Left lung (tissue), 10 donors: ENCODE data around the gene GPX2. TPM values are rescaled to one million over a fixed set of nuclear protein-coding genes. Genes with fewer than 3 reads are reported as not detected.

Experiments
- ATAC-seq: fragments of 200-7000 bp; cut with Tn5 transposase; one replicate; pipeline ENCODE4 v1.9.1; 2020; ENCODE audit warnings: moderate library complexity
- DNase-seq, 4 donors: peaks; one replicate each; pipeline ENCODE4 v3.0.0-alpha.2; 2013 to 2020
- H3K27ac ChIP-seq, 2 donors: fragments of 200-600 bp; sonication (generic) in 1 of 2; one replicate each; pipeline versions ENCODE4 v1.5.0 to v1.8.0; 2020 to 2021
- H3K27me3 ChIP-seq, 2 donors: fragments of 200-600 bp; sonication (generic) in 1 of 2; one replicate each; pipeline versions ENCODE4 v1.5.0 to v1.8.0; 2020 to 2021
- H3K36me3 ChIP-seq, 2 donors: fragments of 200-600 bp; sonication (generic) in 1 of 2; one replicate each; pipeline versions ENCODE4 v1.5.0 to v1.8.0; 2020 to 2021
- H3K4me1 ChIP-seq, 2 donors: fragments of 200-600 bp; one replicate each; pipeline ENCODE4 v1.8.0; 2021
- H3K4me3 ChIP-seq, 2 donors: fragments of 200-600 bp; sonication (generic) in 1 of 2; one replicate each; pipeline versions ENCODE4 v1.5.0 to v1.8.0; 2020 to 2021; ENCODE audit warnings: mild to moderate bottlenecking in 1 of 2
- H3K9me3 ChIP-seq, 2 donors: fragments of 200-600 bp; sonication (generic) in 1 of 2; one replicate each; pipeline versions ENCODE4 v1.5.0 to v1.8.0; 2020 to 2021
- CTCF ChIP-seq, 2 donors: fragments of 200-600 bp; sonication (generic) in 1 of 2; IDR thresholded peaks; one replicate each; pipeline versions ENCODE4 v1.5.0 to v1.8.0; 2021; ENCODE audit warnings: antibody characterized with exemption in 2 of 2
- intact Hi-C, 2 donors: fragments of 100-400 bp; cut with DNase I; formaldehyde crosslinking; loops; one replicate each; pipeline versions ENCODE4 v1.11.2 to v1.14.2; 2022
- polyA plus RNA-seq, 6 donors: library from polyadenylated mRNA; unstranded; fragments of 120-200 nt; gene quantifications; one replicate each; pipeline ENCODE4 v1.2.1, GENCODE V29; 2013; ENCODE audit not compliant: insufficient read length in 6 of 6
- total RNA-seq, 2 donors: library from RNA; stranded (reverse); fragmentation: NEBNext Ultra II Directional; extraction: Animal tissue kit (Norgen Biotek cat#: 25700); gene quantifications; one replicate each; pipeline ENCODE4 v1.2.1, GENCODE V29; 2021
- donor health status: DM: no; HTN: yes; CAD: no.
- donor health status: DM: no; HTN: no; CAD: no.

The GPX2 gene
- total and polyA plus RNA-seq, 8 donors = 0.62 to 2.8 (median 0.84) TPM

GRCh38 chr14:64906022-64906421, 36.5 kb downstream of the GPX2 start:
- Histone ChIP-seq H3K9me3 (no peaks in the 10 kb centered on the region), H3K27me3 (peaks cover 0 to 5% of the 10 kb centered on the region in 2 donors), H3K4me1 (no peaks in the 10 kb centered on the region), H3K27ac (no peak overlapping the region), H3K4me3 (no peak overlapping the region), H3K36me3 (no peaks in the 10 kb centered on the region)
- ATAC-seq (no peak), DNase-seq (no peak)
- TF ChIP-seq CTCF (IDR thresholded peaks at IDR 0.05) = no peak
- intact Hi-C loops = no loop called here

- Histone ChIP-seq H3K9me3 (no peaks in the 10 kb centered on the region), H3K27ac (no peak overlapping the region), H3K27me3 (peaks cover 0 to 3% of the 10 kb centered on the region in 2 donors), H3K36me3 (no peaks in the 10 kb centered on the region), H3K4me3 (no peak overlapping the region), H3K4me1 (no peaks in the 10 kb centered on the region)
- ATAC-seq (peak; percentile 30), DNase-seq (no peak)
- TF ChIP-seq CTCF (IDR thresholded peaks at IDR 0.05) = no peak
- intact Hi-C loops = no loop called here
Measured at GRCh38 chr14:64899958-64900357, 42.6 kb downstream of the GPX2 start.

GRCh38 chr14:64891839-64892375, 50.6 kb downstream of the GPX2 start:
- ATAC-seq = peak; percentile 95

GRCh38 chr14:64891173-64891838, 51.2 kb downstream of the GPX2 start:
- Histone ChIP-seq H3K4me3 (no peak overlapping the region), H3K27ac (no peak overlapping the region), H3K9me3 (no peaks in the 10 kb centered on the region), H3K36me3 (no peaks in the 10 kb centered on the region), H3K4me1 (no peaks in the 10 kb centered on the region), H3K27me3 (peaks cover 3 to 21% of the 10 kb centered on the region in 2 donors)
- ATAC-seq (no peak), DNase-seq (no peak)
- intact Hi-C loops = no loop called here
- no peak for TF ChIP-seq CTCF (IDR thresholded peaks at IDR 0.05)

More at GRCh38 chr14:64891839-64892375, 50.6 kb downstream of the GPX2 start:
- no peaks in the 10 kb centered on the region for H3K36me3 ChIP-seq
- H3K9me3 ChIP-seq = no peaks in the 10 kb centered on the region
- TF ChIP-seq CTCF (IDR thresholded peaks at IDR 0.05) = peak; percentile 30 to 52
- peak in 2 of 4 donors; percentile 25 to 67 for DNase-seq
- H3K4me1 ChIP-seq = no peaks in the 10 kb centered on the region
- H3K27me3 ChIP-seq = peaks cover 3 to 21% of the 10 kb centered on the region in 2 donors
- no peak overlapping the region for H3K4me3 ChIP-seq
- intact Hi-C loops = no loop called here
- H3K27ac ChIP-seq = no peak overlapping the region

GRCh38 chr14:64889352-64889751, 53.2 kb downstream of the GPX2 start:
- H3K4me1 ChIP-seq = no peaks in the 10 kb centered on the region

More at GRCh38 chr14:64889352-64889751, 53.2 kb downstream of the GPX2 start:
- Histone ChIP-seq H3K36me3 (no peaks in the 10 kb centered on the region), H3K27me3 (peaks cover 3 to 21% of the 10 kb centered on the region in 2 donors), H3K27ac (no peak overlapping the region), H3K4me3 (no peak overlapping the region), H3K9me3 (no peaks in the 10 kb centered on the region)
- intact Hi-C loops = no loop called here
- no peak for ATAC-seq
- TF ChIP-seq CTCF (IDR thresholded peaks at IDR 0.05) = no peak
- no peak for DNase-seq

Other genes with a start within 250 kb of the GPX2 start
- 10 to 100 TPM; 31.9 to 34.3 TPM for gene PLEKHG3, start 238.3 kb downstream of the GPX2 start, total RNA-seq
- gene PLEKHG3, start 238.3 kb downstream of the GPX2 start, polyA plus RNA-seq = 10 to 100 TPM; 50.8 to 67.3 (median 60.7) TPM
- 1 to 10 TPM; 2.3 to 2.6 TPM for gene SPTB, start 62.8 kb downstream of the GPX2 start, total RNA-seq
- 1 to 10 TPM; 2.2 to 4.7 (median 3.7) TPM for gene SPTB, start 62.8 kb downstream of the GPX2 start, polyA plus RNA-seq
- gene CHURC1, start 28.3 kb downstream of the GPX2 start, total RNA-seq = 10 to 100 TPM; 58.7 to 59.1 TPM
- 10 to 100 TPM; 46.8 to 70.2 (median 59.6) TPM for gene CHURC1, start 28.3 kb downstream of the GPX2 start, polyA plus RNA-seq
- gene RAB15, start 29.6 kb upstream of the GPX2 start, total RNA-seq = 10 to 100 TPM; 21.8 to 36.6 TPM
- gene RAB15, start 29.6 kb upstream of the GPX2 start, polyA plus RNA-seq = 10 to 100 TPM; 26.6 to 33.6 (median 30.7) TPM
- gene FNTB, start 44.1 kb upstream of the GPX2 start, total RNA-seq = 10 to 100 TPM; 16.6 to 19.3 TPM
- gene FNTB, start 44.1 kb upstream of the GPX2 start, polyA plus RNA-seq = 10 to 100 TPM; 28.6 to 32.7 (median 30.6) TPM
- gene MAX, start 159.8 kb upstream of the GPX2 start, total RNA-seq = 10 to 100 TPM; 87.2 to 96.5 TPM
- 10 to 100 TPM; 59.9 to 66.9 (median 61.5) TPM for gene MAX, start 159.8 kb upstream of the GPX2 start, polyA plus RNA-seq